Bronchial epithelial cell (primary cell): ENCODE results near the gene LENEP. TPM values are rescaled to one million over a fixed set of nuclear protein-coding genes. Genes with fewer than 3 reads are reported as not detected.

Source experiments
- DNase-seq: peaks from one replicate; pipeline ENCODE4 v3.0.0-alpha.2; 2010; ENCODE audit warnings: low read depth
- FAIRE-seq: peaks from 2 replicates; lab custom pipeline; 2011; peaks lifted over from hg19 to GRCh38; lab: Jason Lieb, UNC
- H3K27me3 ChIP-seq: 2 replicates; pipeline ENCODE4 v1.5.1; 2011; ENCODE audit warnings: low read length; ENCODE audit not compliant: control insufficient read depth, insufficient read depth
- H3K36me3 ChIP-seq: 2 replicates; pipeline ENCODE4 v1.5.1; 2011; ENCODE audit warnings: low read length; ENCODE audit not compliant: control insufficient read depth, insufficient read depth
- H3K4me3 ChIP-seq: 2 replicates; pipeline ENCODE4 v1.5.1; 2011; ENCODE audit warnings: mild to moderate bottlenecking, low read depth, low read length, control low read depth
- total RNA-seq: library from RNA; depleted of rRNA; stranded (reverse); fragments of >200 nt; gene quantifications from 2 replicates; pipeline ENCODE4 v1.2.1, GENCODE V29; 2014
- TF ChIP-seq, protein P1 (sequence below): IDR thresholded peaks from 2 replicates; pipeline ENCODE4 v1.5.1; 2011; ENCODE audit warnings: mild to moderate bottlenecking, moderate library complexity, low read length, control low read depth, inconsistent platforms; ENCODE audit not compliant: insufficient read depth, severe bottlenecking

The LENEP gene
- total RNA-seq, 1 donor from 2014 or later, result not detected

DNA sequence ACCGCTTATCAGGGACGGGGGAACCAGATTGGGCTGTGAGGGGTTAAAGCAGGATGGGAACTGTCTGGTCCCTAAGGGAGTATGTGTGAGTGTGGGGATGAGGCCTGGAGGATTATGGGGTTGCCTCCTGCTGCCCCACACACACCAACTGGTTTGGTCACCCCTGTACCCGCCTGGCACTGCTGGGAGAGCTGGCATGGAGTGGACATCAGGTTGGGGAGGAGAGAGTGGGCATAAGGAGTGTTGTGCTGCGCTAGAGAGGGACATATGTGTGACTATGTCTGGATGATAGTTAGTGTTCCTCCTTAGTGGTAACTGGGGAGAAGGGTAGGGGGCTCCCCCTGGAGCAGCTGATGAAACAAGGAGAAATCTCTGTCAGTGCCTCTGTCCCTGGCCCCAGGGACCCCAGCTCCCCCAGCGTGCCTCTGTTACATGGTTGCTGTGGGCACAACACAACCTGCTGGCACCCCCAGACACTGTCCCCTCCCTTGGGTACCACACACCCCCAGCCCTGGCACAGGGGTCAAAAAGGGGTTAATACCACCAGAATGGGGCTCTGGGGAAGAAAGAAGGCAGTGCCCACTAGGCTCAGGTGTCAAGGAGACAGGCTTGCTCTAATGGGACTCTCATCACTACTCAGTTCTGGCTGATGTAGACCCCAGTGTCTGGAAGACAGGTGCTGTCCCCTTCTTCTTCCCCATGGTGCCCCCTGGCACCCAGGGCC lies 11.1 kb downstream of the LENEP start:
- H3K36me3 ChIP-seq, result peaks cover 28% of the 10 kb centered on the region
- FAIRE-seq, result no peak
- H3K27me3 ChIP-seq, result no peaks in the 10 kb centered on the region
- TF ChIP-seq, protein P1, sequence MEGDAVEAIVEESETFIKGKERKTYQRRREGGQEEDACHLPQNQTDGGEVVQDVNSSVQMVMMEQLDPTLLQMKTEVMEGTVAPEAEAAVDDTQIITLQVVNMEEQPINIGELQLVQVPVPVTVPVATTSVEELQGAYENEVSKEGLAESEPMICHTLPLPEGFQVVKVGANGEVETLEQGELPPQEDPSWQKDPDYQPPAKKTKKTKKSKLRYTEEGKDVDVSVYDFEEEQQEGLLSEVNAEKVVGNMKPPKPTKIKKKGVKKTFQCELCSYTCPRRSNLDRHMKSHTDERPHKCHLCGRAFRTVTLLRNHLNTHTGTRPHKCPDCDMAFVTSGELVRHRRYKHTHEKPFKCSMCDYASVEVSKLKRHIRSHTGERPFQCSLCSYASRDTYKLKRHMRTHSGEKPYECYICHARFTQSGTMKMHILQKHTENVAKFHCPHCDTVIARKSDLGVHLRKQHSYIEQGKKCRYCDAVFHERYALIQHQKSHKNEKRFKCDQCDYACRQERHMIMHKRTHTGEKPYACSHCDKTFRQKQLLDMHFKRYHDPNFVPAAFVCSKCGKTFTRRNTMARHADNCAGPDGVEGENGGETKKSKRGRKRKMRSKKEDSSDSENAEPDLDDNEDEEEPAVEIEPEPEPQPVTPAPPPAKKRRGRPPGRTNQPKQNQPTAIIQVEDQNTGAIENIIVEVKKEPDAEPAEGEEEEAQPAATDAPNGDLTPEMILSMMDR, result no peak
- peak overlapping the region; percentile 96 for H3K4me3 ChIP-seq
- no peak for DNase-seq

GRCh38 chr1:155005076-155006011 lies 12.0 kb downstream of the LENEP start:
- FAIRE-seq, result no peak

DNA sequence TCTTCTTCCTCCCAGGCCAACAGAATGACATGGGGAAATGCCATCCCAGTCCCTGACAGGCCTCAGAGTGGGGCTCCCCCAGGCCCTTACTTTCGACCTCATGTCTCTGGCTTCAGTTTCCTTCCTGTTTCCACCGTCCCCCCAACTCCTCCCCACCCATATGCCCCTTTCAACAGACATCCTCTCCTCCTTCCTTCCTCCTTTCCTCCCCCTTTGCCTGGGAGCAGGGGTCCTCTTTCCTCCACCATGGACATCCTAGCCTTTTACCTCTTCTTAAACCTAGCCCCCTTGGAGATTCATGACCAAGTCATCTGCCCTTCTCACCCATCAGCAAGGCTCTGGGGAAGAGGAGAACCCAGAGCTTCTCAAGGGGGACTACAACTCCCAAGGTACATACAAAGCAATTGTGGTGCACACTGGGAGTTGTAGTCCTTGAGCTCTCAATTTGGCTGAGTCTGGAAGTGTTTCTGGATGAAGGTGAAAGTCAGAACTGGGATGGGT lies 13.3 kb downstream of the LENEP start:
- DNase-seq (no peak), FAIRE-seq (no peak)
- Histone ChIP-seq H3K27me3 (no peaks in the 10 kb centered on the region), H3K36me3 (peaks cover 39% of the 10 kb centered on the region), H3K4me3 (no peak overlapping the region)
- TF ChIP-seq, protein P1, result no peak

More at GRCh38 chr1:155005076-155006011, 12.0 kb downstream of the LENEP start:
- TF ChIP-seq, protein P1, result no peak
- peak overlapping the region; percentile 96 for H3K4me3 ChIP-seq
- peaks cover 34% of the 10 kb centered on the region for H3K36me3 ChIP-seq
- DNase-seq, result peak; percentile 75
- no peaks in the 10 kb centered on the region for H3K27me3 ChIP-seq

DNA sequence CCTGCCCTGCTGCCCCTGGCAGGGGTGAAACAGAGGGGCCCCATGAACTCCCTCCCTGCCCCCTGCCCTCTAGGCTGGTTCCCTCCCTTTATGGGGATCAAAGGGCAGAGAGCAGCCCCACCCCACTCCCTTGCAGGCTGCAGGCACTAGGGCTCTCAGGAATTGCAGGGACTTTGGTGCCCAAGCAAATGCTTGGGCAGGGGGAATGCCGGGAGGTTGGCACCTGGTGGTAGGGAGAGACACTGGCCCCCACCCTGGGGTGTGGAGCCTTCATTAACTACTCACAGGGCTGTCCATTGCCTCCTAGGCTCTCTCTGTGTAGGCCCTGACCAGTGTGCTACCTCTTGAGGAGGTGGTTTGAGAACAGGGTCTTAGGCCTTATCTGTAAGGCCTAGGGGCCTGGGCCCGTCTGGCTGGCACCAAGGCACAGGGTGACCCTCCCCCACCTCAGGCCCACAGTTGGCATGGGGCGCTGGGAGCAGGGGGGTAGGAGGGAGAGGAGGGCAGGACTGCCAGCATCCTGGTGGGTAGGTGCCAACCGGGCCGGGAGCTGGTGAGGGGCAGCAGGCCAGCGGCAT lies 14.0 kb downstream of the LENEP start:
- TF ChIP-seq, protein P1, result no peak
- FAIRE-seq (no peak), DNase-seq (no peak)
- Histone ChIP-seq H3K27me3 (no peaks in the 10 kb centered on the region), H3K36me3 (peaks cover 44% of the 10 kb centered on the region), H3K4me3 (peak overlapping the region; percentile 35)

GRCh38 chr1:155008015-155008941 lies 14.9 kb downstream of the LENEP start:
- H3K36me3 ChIP-seq, result peaks cover 50% of the 10 kb centered on the region
- TF ChIP-seq, protein P1, result no peak
- H3K27me3 ChIP-seq, result no peaks in the 10 kb centered on the region
- FAIRE-seq (peak; percentile 43), DNase-seq (no peak)
- H3K4me3 ChIP-seq, result peak overlapping the region; percentile 35
